GM12865 (cell line): ENCODE results near the gene GPR85.

Source experiments
- DNase-seq: peaks from one replicate; pipeline ENCODE4 v3.0.0; 2010; ENCODE audit warnings: low read depth
- H3K4me3 ChIP-seq: 2 replicates; pipeline ENCODE4 v1.5.1; 2011; ENCODE audit warnings: mild to moderate bottlenecking, low read depth, low read length, control low read depth
- CTCF ChIP-seq: IDR thresholded peaks from 2 replicates; pipeline ENCODE4 v1.5.1; 2011; ENCODE audit warnings: low read length, control low read depth, low read depth, inconsistent platforms; ENCODE audit not compliant: insufficient read depth; ENCODE audit errors: missing control alignments

Gene GPR85

DNA sequence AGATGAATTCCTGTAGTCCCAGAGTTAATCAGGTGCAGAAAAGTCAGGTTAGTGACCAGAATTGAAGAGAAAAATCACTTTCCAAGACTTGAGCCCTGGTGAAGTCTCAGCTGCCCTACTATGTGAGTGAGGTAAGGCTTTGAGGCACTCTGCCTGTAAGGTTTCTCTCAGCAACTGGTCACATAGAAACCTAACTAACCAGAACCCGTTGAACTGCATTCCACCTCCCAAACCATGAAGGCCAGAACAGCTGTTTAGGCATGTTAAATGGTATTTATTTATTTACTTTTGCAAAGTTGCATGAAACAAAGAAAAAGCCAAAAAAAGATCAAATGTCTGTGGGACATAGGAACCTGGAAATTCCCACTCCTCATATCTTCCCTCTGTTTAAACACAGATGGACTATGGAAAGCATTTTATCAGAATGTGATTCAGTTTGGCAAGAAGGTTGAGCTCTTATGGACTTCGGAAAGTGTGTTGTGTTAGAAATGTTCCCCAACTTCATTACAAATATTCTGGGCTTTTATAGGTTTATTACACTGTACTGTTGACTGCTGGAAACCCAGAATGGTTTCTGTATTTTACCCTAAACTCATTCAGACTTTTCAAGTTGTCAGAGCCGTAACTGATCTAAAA lies 12.8 kb upstream of the GPR85 start:
- no peak overlapping the region for H3K4me3 ChIP-seq
- DNase-seq = no peak
- no peak for TF ChIP-seq CTCF

DNA sequence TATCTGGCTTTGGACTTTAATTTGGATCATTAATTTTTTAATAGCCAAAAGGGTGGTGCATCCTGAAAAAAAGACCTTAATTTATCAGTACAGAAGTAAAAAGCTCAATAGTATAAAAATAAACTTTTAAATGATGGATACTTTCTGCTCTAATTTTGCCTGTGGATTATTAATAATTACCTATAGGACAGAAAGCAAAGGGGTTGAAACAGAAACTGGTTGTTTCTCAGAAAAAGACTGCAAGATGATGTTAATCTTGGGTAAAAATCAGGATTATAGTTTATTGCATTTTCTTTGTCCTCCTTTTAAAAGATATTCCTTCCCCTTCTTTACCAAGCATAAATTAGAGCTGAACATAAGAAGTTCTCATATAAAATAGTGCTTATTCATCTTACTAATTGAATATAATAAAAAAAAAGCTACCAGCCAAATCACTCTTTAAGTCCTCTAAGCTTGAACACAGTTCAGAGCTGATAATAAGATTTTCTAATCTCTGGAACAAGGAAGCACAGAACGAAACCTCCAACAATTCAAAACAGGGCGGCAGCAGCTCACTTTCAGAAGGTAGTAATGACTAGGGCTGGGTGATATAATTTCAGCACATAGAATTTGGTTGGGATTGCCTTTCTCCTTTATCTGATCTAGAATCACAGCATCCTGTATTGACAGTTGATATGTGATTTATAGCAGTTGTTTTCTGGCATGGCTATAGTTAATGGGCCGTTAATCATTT lies 8.1 kb upstream of the GPR85 start:
- TF ChIP-seq CTCF = no peak
- H3K4me3 ChIP-seq = no peak overlapping the region
- DNase-seq = no peak

DNA sequence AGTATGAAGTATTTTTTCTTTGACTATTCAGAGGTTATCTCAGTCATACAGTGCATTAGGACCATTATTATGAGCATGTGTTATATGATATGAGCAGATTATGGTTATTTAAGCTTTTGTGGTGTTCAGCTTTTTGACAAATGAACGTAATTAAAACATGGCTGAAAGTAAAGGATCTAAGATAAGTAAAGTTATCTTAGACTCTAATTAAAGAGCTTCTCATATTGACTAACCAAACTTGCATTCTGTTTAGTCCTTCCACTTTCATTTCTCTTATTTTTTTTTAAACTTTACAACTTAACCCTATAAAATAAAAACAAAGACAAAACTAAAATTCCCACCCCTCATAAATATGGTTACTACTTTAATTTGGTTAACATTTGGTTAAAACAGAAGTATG lies 6.9 kb upstream of the GPR85 start:
- no peak for DNase-seq

DNA sequence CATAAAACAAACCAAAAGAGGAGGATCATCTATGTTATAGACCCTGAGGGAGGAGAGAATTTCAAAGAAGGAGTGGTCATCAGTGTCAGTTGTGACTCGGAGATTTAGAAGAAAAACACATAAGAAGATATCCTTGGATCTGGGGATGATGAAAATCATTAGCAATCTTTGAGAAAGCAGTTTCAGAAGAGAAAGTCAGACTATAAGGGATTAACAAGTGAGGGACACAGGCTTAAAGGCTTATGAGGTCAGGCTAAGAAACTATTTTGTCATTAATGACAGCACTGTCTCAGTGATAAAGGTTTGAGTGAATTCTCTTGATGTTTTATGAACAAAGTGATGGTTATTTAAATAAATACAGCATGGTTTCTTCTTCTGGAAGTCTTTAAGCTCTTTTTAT lies 6.1 kb upstream of the GPR85 start:
- DNase-seq = no peak
- H3K4me3 ChIP-seq = no peak overlapping the region
- TF ChIP-seq CTCF = no peak

More for the DNA sequence above, 6.9 kb upstream of the GPR85 start:
- TF ChIP-seq CTCF = no peak
- no peak overlapping the region for H3K4me3 ChIP-seq

- DNase-seq = no peak
- H3K4me3 ChIP-seq = no peak overlapping the region
- no peak for TF ChIP-seq CTCF
These were observed 708 bp upstream of the GPR85 start for GRCh38 chr7:113087071-113087998.

DNA sequence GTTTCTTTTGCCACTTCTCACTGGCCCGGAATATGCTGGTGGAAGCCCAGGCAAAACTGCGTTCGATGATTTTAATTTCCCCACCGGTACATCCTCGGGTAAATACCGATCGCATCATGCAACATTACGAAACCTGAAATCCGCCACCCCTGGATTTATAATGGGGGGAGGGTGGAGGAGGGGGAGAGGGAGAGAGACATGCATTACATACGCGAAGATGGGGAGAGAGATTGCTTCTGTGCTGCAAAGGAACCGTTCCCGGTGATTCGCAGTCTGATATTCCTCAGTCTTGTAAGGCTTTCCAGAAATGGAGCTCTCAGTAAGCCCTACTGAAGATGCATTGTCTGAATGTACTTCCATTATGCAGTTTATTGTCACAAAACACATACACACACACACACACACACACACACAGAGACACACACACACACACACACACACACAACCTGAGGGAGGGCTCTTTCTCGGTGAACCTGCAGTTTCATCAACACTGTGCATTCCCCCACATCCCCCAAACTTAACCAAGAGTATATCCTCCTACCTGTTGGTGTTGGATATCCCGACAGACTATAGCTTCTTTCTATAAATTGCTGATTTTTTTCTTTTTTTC lies 741 bp downstream of the GPR85 start:
- no peak for DNase-seq

More for the DNA sequence above, 741 bp downstream of the GPR85 start:
- TF ChIP-seq CTCF = no peak
- no peak overlapping the region for H3K4me3 ChIP-seq
